Non-pigmented ciliary epithelial cell (primary cell): ENCODE measurements around the gene NOVA1.
A peak's percentile ranks its signal among the peaks of the same experiment; 100 is the strongest.
"Not testable (repeated sequence)": the region's sequence is repeated elsewhere in the genome, so short reads cannot be mapped to it uniquely, and the experiment has no call there.

ENCODE experiments used
- DNase-seq: peaks from one replicate; pipeline ENCODE4 v3.0.0-alpha.2; 2010; ENCODE audit warnings: low read depth

The NOVA1 gene

GRCh38 chr14:26597589-26598080, at the start of gene NOVA1:
Gene NOVA1, minus strand, starts transcription at chr14:26598033. Its CDS starts 597 bp downstream, at chr14:26597436.
- no peak for DNase-seq

- not testable (repeated sequence) for DNase-seq
Measured at GRCh38 chr14:26645057-26645456, 47.2 kb upstream of the NOVA1 start.

- DNase-seq: no peak
Measured at GRCh38 chr14:26636561-26636960, 38.7 kb upstream of the NOVA1 start.

- not testable (repeated sequence) for DNase-seq
Measured at GRCh38 chr14:26634946-26635345, 37.1 kb upstream of the NOVA1 start.

GRCh38 chr14:26626256-26626655, 28.4 kb upstream of the NOVA1 start:
- DNase-seq: no peak

- no peak for DNase-seq
Measured at GRCh38 chr14:26622611-26623010, 24.8 kb upstream of the NOVA1 start.

GRCh38 chr14:26621807-26622560, 24.2 kb upstream of the NOVA1 start:
- DNase-seq: peak; percentile 30

GRCh38 chr14:26621364-26621763, 23.5 kb upstream of the NOVA1 start:
- no peak for DNase-seq

- DNase-seq: no peak
Measured at GRCh38 chr14:26611259-26611658, 13.4 kb upstream of the NOVA1 start.

- no peak for DNase-seq
Measured at GRCh38 chr14:26606729-26607312, 9.0 kb upstream of the NOVA1 start.

- DNase-seq: no peak
Measured at GRCh38 chr14:26605602-26606001, 7.8 kb upstream of the NOVA1 start.

- no peak for DNase-seq
Measured at GRCh38 chr14:26602902-26603301, 5.1 kb upstream of the NOVA1 start.

- DNase-seq: no peak
Measured at GRCh38 chr14:26601856-26602255, 4.0 kb upstream of the NOVA1 start.

- no peak for DNase-seq
Measured at GRCh38 chr14:26599291-26599690, 1.5 kb upstream of the NOVA1 start.

- no peak for DNase-seq
Measured at GRCh38 chr14:26598672-26599131, 869 bp upstream of the NOVA1 start.

GRCh38 chr14:26598081-26598671, 343 bp upstream of the NOVA1 start:
- DNase-seq: peak; percentile 47

- DNase-seq: no peak
Measured at GRCh38 chr14:26597071-26597588, 703 bp downstream of the NOVA1 start.

- DNase-seq: no peak
Measured at GRCh38 chr14:26596543-26597061, 1.2 kb downstream of the NOVA1 start.

- no peak for DNase-seq
Measured at GRCh38 chr14:26595926-26596542, 1.8 kb downstream of the NOVA1 start.

- no peak for DNase-seq
Measured at GRCh38 chr14:26594756-26595545, 2.9 kb downstream of the NOVA1 start.

GRCh38 chr14:26594148-26594547, 3.7 kb downstream of the NOVA1 start:
- no peak for DNase-seq
